ENCODE results near the gene ST8SIA2. TPM values are rescaled to one million over a fixed set of nuclear protein-coding genes. Genes with fewer than 3 reads are reported as not detected.

Gene ST8SIA2
- polyA plus RNA-seq, 1 of the 3 experiments (the other 2 are of a cell fraction), result 0.05 TPM

GRCh38 chr15:92449476-92449875, 55.8 kb downstream of the ST8SIA2 start:
- H3K9ac ChIP-seq, result no peak overlapping the region

GRCh38 chr15:92451225-92451825, 57.6 kb downstream of the ST8SIA2 start:
- Histone ChIP-seq H3F3A (replicated peaks; ENCODE audit: insufficient read depth) (no peaks in the 10 kb centered on the region), H3K36me3 (replicated peaks in 1 of 2; ENCODE audit: control insufficient read depth in 1 of 2, insufficient read depth in 2 of 2, low read length in 1 of 2) (no peaks in the 10 kb centered on the region), H3K9me2 (no peaks in the 10 kb centered on the region), H3K4me3 (ENCODE audit: low read depth in 2 of 2, low read length in 1 of 2) (no peak overlapping the region), H3K27ac (ENCODE audit: low read depth in 2 of 2, low read length in 1 of 2) (no peak overlapping the region), H2AFZ (ENCODE audit: low read depth) (no peak overlapping the region), H4K20me1 (ENCODE audit: insufficient read depth) (no peaks in the 10 kb centered on the region), H3K4me1 (ENCODE audit: control insufficient read depth in 1 of 2, insufficient read depth in 2 of 2, low read depth in 1 of 2, low read length in 1 of 2) (no peaks in the 10 kb centered on the region; a peak in 1 of 4 replicates), H3K79me2 (ENCODE audit: insufficient read depth) (no peaks in the 10 kb centered on the region), H3K9me3 (no peaks in the 10 kb centered on the region), H3K27me3 (ENCODE audit: insufficient read depth) (no peaks in the 10 kb centered on the region), H3K4me2 (no peak overlapping the region), H3K9ac (no peak overlapping the region)
- no peak for DNase-seq
- ChIA-PET POLR2A (no interaction called here), CTCF (no interaction called here)
- no peak for TF ChIP-seq REST (IDR thresholded peaks at IDR 0.05; ENCODE audit: low read depth, low read length)
- no peak for TF ChIP-seq CHD2 (IDR thresholded peaks at IDR 0.05; ENCODE audit: low read length, partially characterized antibody)
- no peak for TF ChIP-seq YY1 (IDR thresholded peaks at IDR 0.05; ENCODE audit: low read depth)
- TF ChIP-seq RFX5 (IDR thresholded peaks at IDR 0.05; ENCODE audit: low read length), result no peak
- TF ChIP-seq, protein P1, sequence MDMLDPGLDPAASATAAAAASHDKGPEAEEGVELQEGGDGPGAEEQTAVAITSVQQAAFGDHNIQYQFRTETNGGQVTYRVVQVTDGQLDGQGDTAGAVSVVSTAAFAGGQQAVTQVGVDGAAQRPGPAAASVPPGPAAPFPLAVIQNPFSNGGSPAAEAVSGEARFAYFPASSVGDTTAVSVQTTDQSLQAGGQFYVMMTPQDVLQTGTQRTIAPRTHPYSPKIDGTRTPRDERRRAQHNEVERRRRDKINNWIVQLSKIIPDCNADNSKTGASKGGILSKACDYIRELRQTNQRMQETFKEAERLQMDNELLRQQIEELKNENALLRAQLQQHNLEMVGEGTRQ (IDR thresholded peaks at IDR 0.05; ENCODE audit: borderline replicate concordance, low read depth, low read length), result no peak
- no peak for TF ChIP-seq MEF2A (IDR thresholded peaks at IDR 0.05; ENCODE audit: borderline replicate concordance, low read depth)
- TF ChIP-seq SIN3A (IDR thresholded peaks at IDR 0.05; ENCODE audit: borderline replicate concordance, low read depth, low read length), result no peak
- TF ChIP-seq NRF1 (IDR thresholded peaks at IDR 0.05; ENCODE audit: low read depth, low read length), result no peak
- TF ChIP-seq MXI1 (IDR thresholded peaks at IDR 0.05; ENCODE audit: low read depth, low read length), result no peak
- TF ChIP-seq USF1 (IDR thresholded peaks at IDR 0.05; ENCODE audit: borderline replicate concordance, low read depth), result no peak
- TF ChIP-seq, protein P2, sequence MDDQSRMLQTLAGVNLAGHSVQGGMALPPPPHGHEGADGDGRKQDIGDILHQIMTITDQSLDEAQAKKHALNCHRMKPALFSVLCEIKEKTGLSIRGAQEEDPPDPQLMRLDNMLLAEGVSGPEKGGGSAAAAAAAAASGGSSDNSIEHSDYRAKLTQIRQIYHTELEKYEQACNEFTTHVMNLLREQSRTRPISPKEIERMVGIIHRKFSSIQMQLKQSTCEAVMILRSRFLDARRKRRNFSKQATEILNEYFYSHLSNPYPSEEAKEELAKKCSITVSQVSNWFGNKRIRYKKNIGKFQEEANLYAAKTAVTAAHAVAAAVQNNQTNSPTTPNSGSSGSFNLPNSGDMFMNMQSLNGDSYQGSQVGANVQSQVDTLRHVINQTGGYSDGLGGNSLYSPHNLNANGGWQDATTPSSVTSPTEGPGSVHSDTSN (IDR thresholded peaks at IDR 0.05), result no peak
- WGBS (ENCODE audit: low lambda C conversion rate), result 51% methylated on average over 6 of the region's 10 CpGs

More at GRCh38 chr15:92449476-92449875, 55.8 kb downstream of the ST8SIA2 start:
- Histone ChIP-seq H3K36me3 (replicated peaks in 1 of 2; ENCODE audit: control insufficient read depth in 1 of 2, insufficient read depth in 2 of 2, low read length in 1 of 2) (no peaks in the 10 kb centered on the region), H3F3A (replicated peaks; ENCODE audit: insufficient read depth) (no peaks in the 10 kb centered on the region), H3K4me3 (ENCODE audit: low read depth in 2 of 2, low read length in 1 of 2) (no peak overlapping the region), H3K27ac (ENCODE audit: low read depth in 2 of 2, low read length in 1 of 2) (no peak overlapping the region), H2AFZ (ENCODE audit: low read depth) (no peak overlapping the region), H3K9me3 (no peaks in the 10 kb centered on the region), H3K4me1 (ENCODE audit: control insufficient read depth in 1 of 2, insufficient read depth in 2 of 2, low read depth in 1 of 2, low read length in 1 of 2) (no peaks in the 10 kb centered on the region; a peak in 1 of 4 replicates), H4K20me1 (ENCODE audit: insufficient read depth) (no peaks in the 10 kb centered on the region), H3K27me3 (ENCODE audit: insufficient read depth) (no peaks in the 10 kb centered on the region), H3K9me2 (no peaks in the 10 kb centered on the region), H3K79me2 (ENCODE audit: insufficient read depth) (no peaks in the 10 kb centered on the region), H3K4me2 (no peak overlapping the region)
- 21% methylated on average over 2 of the region's 2 CpGs for WGBS (ENCODE audit: low lambda C conversion rate)
- POLR2A ChIA-PET, result no interaction called here
- no peak for DNase-seq
- CTCF ChIA-PET, result no interaction called here
- TF ChIP-seq, protein P1 (IDR thresholded peaks at IDR 0.05; ENCODE audit: borderline replicate concordance, low read depth, low read length), result no peak
- TF ChIP-seq TEAD4 (IDR thresholded peaks at IDR 0.05; ENCODE audit: borderline replicate concordance, insufficient read depth), result no peak
- no peak for TF ChIP-seq RXRA (IDR thresholded peaks at IDR 0.05; ENCODE audit: borderline replicate concordance, low read depth)
- no peak for TF ChIP-seq SMC3 (IDR thresholded peaks at IDR 0.05; ENCODE audit: low read depth, low read length)
